Measurements from ENCODE around the gene CHST8.

DNA sequence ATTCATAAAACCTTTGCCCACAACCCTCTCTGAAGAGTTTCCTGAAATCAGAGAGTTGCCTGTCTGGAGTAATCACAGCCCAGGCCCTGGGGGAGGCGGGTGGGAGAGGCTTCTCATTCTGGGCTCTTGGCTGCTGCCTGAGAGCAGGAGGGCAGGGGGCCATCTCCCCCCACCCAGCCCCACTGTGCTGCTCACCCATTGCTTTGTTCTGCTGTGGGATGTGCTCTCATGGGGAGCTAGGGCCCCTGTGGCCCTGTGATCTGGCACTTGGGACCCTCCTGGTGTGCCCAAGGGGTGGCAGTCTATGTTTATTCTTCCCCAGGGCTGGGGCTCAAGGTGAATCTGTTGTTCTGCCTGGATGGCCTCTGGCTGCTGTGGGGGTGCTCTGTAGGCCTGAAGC lies 181.0 kb downstream of the CHST8 start:
- TF ChIP-seq, protein P1, sequence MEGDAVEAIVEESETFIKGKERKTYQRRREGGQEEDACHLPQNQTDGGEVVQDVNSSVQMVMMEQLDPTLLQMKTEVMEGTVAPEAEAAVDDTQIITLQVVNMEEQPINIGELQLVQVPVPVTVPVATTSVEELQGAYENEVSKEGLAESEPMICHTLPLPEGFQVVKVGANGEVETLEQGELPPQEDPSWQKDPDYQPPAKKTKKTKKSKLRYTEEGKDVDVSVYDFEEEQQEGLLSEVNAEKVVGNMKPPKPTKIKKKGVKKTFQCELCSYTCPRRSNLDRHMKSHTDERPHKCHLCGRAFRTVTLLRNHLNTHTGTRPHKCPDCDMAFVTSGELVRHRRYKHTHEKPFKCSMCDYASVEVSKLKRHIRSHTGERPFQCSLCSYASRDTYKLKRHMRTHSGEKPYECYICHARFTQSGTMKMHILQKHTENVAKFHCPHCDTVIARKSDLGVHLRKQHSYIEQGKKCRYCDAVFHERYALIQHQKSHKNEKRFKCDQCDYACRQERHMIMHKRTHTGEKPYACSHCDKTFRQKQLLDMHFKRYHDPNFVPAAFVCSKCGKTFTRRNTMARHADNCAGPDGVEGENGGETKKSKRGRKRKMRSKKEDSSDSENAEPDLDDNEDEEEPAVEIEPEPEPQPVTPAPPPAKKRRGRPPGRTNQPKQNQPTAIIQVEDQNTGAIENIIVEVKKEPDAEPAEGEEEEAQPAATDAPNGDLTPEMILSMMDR (IDR thresholded peaks at IDR 0.05): no peak
- TF ChIP-seq, protein P2, sequence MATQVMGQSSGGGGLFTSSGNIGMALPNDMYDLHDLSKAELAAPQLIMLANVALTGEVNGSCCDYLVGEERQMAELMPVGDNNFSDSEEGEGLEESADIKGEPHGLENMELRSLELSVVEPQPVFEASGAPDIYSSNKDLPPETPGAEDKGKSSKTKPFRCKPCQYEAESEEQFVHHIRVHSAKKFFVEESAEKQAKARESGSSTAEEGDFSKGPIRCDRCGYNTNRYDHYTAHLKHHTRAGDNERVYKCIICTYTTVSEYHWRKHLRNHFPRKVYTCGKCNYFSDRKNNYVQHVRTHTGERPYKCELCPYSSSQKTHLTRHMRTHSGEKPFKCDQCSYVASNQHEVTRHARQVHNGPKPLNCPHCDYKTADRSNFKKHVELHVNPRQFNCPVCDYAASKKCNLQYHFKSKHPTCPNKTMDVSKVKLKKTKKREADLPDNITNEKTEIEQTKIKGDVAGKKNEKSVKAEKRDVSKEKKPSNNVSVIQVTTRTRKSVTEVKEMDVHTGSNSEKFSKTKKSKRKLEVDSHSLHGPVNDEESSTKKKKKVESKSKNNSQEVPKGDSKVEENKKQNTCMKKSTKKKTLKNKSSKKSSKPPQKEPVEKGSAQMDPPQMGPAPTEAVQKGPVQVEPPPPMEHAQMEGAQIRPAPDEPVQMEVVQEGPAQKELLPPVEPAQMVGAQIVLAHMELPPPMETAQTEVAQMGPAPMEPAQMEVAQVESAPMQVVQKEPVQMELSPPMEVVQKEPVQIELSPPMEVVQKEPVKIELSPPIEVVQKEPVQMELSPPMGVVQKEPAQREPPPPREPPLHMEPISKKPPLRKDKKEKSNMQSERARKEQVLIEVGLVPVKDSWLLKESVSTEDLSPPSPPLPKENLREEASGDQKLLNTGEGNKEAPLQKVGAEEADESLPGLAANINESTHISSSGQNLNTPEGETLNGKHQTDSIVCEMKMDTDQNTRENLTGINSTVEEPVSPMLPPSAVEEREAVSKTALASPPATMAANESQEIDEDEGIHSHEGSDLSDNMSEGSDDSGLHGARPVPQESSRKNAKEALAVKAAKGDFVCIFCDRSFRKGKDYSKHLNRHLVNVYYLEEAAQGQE (IDR thresholded peaks at IDR 0.05; ENCODE audit: low read depth, low read length): no peak
- TF ChIP-seq RAD21 (IDR thresholded peaks at IDR 0.05; ENCODE audit: low read length): no peak
- TF ChIP-seq EP300 (IDR thresholded peaks at IDR 0.05; ENCODE audit: borderline replicate concordance in 1 of 2, low read depth in 1 of 2, low read length in 1 of 2): no peak
- TF ChIP-seq EZH2phosphoT487 (IDR thresholded peaks at IDR 0.05; ENCODE audit: borderline replicate concordance, low read depth): no peak
- no peak for TF ChIP-seq ELF1 (IDR thresholded peaks at IDR 0.05)
- TF ChIP-seq, protein P3, sequence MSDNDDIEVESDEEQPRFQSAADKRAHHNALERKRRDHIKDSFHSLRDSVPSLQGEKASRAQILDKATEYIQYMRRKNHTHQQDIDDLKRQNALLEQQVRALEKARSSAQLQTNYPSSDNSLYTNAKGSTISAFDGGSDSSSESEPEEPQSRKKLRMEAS (IDR thresholded peaks at IDR 0.05; ENCODE audit: low read depth): no peak
- TF ChIP-seq, protein P4, sequence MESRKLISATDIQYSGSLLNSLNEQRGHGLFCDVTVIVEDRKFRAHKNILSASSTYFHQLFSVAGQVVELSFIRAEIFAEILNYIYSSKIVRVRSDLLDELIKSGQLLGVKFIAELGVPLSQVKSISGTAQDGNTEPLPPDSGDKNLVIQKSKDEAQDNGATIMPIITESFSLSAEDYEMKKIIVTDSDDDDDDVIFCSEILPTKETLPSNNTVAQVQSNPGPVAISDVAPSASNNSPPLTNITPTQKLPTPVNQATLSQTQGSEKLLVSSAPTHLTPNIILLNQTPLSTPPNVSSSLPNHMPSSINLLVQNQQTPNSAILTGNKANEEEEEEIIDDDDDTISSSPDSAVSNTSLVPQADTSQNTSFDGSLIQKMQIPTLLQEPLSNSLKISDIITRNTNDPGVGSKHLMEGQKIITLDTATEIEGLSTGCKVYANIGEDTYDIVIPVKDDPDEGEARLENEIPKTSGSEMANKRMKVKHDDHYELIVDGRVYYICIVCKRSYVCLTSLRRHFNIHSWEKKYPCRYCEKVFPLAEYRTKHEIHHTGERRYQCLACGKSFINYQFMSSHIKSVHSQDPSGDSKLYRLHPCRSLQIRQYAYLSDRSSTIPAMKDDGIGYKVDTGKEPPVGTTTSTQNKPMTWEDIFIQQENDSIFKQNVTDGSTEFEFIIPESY (IDR thresholded peaks at IDR 0.05; ENCODE audit: borderline replicate concordance, low read depth): no peak

Data from SK-N-SH (cell line).